Dermis blood vessel endothelial cell (primary cell): ENCODE results near the gene APOL4. TPM values are rescaled to one million over a fixed set of nuclear protein-coding genes. Genes with fewer than 3 reads are reported as not detected.
"Not testable (repeated sequence)": the region's sequence is repeated elsewhere in the genome, so short reads cannot be mapped to it uniquely, and the experiment has no call there.

Experiments
- DNase-seq: peaks from one replicate; pipeline ENCODE4 v3.0.0; 2010
- total RNA-seq: library from RNA; depleted of rRNA; stranded (reverse); fragments of >200 nt; gene quantifications from 2 replicates; pipeline ENCODE4 v1.2.3, GENCODE V29; 2014

Gene APOL4
- 2.4 and 3.1 TPM in 2 replicates for total RNA-seq

GRCh38 chr22:36201630-36202319, at the start of gene APOL4:
TSS of gene APOL4 (minus strand) at chr22:36201809. CDS start at chr22:36201734, 75 bp downstream.
- peak; percentile 40 for DNase-seq

DNA sequence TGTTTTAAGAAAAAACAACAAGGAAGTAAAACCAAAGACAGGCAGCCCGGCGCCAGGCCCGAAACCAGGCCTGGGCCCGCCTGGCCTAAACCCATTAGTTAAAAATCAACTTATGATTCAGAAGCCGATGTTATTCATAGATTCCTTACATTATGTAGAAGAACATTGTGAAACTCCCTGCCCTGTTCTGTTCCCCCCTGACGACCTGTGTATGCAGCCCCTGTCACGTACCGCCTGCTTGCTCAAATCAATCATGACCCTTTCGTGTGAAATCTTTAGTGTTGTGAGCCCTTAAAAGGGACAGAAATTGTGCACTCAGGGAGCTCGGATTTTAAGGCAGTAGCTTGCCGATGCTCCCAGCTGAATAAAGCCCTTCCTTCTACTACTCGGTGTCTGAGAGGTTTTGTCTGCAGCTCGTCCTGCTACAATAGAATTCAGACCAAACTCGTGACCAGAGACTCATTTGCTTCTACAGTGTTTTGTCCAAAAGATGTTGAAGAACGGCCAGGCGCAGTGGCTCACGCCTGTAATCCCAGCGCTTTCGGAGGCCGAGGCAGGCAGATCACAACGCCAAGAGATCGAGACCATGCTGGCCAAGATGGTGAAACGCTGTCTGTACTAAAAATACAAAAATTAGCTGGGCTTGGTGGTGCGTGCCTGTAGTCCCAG, 48.8 kb upstream of the APOL4 start:
- DNase-seq, result not testable (repeated sequence)

- no peak for DNase-seq
These were observed 47.6 kb upstream of the APOL4 start for GRCh38 chr22:36249160-36249559.

- no peak for DNase-seq
These were observed 46.3 kb upstream of the APOL4 start for GRCh38 chr22:36247955-36248354.

- DNase-seq, result no peak
These were observed 45.1 kb upstream of the APOL4 start for GRCh38 chr22:36246718-36247117.

DNA sequence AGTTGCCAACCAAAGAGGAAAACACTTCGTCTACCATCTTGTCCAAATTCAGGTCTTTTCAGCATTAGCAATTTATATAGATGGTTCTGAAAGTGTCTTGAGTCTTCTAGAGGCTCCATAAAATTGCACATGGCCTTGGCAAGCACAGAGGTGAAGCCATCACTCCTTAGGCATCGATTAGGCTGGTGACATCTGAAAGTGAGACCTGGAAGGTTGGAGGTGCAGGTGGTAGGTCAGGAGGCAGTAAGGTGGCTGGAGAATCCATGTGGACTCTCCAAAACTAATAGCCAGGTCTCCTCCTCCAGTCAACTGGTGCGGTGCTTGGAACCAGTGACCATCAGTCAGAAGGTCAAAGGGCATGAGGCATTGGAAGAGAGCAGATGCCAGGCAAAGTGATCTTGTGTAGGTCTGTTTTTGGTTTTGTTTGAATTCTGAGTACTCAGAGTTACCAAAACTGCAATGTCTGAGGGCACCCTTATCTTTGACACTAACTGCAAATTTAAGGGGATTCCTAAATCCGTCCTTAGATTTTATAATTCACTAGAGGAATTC, 44.3 kb upstream of the APOL4 start:
- DNase-seq, result no peak

DNA sequence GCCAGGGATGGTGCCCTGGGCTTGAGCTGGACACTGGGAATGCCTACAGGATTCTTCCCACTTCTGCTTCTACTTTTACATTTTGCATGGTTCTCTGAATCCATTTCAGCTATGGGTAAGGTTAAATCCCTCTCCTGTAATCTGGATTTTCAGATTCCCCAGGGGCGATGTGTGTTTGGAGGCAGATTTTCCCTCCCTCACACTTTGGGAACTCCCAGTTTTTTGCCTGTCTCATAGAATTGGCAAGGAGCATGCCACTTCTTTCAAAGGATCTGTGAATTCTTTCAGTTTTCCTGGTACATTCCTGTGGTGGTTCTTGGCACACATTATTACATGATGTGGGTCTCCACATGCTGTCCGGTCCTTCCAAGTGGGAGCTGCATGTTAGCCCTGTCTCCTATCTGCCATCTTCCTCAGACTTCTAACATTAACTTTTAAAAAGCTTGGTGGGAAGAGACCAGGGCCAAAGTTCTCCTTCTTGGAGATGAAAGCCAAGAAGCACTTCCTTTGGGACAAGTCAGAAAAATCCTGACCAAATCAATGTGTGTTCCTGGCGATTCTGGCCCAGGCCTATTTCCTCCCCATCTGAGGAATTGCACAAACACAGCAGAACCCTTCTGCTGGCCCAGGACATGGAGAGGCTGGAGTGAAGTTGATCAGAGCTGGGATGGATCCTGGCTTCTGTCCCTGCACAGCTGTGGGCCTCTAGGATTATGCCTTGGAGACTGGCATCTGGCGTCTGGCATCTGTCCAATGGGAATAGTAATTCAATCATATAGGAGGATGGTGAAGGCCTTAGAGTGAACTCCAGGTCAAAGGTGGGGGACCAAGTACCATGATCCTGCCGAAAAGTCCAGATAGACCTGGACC, 43.1 kb upstream of the APOL4 start:
- no peak for DNase-seq

DNA sequence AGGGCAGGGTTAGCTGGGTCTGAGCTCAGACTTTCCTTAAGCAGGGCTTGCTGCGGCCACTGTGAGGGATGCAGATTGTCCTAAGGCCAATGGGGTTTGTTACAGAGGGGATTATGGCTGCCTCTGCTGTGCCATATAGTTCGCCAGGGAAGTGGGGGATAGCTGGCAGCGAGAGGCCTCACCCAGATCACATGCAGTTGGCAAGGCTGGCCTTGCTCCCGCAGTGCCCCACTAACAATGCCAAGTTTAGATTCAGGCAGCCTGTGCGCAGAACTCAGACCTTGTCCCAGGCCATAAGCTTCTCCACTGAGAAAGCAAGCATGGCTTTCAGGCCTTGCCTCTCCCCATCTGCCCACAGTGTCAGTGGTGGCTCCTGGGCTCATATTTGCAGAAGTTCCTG, 42.4 kb upstream of the APOL4 start:
- DNase-seq, result no peak

GRCh38 chr22:36239401-36240171, 38.0 kb upstream of the APOL4 start, which contains the start of gene APOL2:
TSS of gene APOL2 (minus strand) at chr22:36239527. CDS start at chr22:36233162, 6,365 bp downstream.
- peak; percentile 95 for DNase-seq

DNA sequence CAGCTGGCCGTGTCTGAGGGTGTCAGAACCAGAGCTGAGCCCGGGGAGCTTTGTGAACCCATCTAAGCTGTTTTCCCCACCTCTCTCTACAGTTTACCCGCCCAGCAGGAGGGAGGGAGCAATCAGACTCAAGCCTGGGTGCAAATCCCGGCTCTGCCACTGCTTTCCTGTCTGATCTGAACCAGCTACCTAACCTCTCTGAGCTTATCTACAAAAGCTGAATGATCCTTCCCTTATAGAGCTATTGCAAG, 37.5 kb upstream of the APOL4 start:
- DNase-seq, result no peak

GRCh38 chr22:36238373-36239149, 37.0 kb upstream of the APOL4 start:
- peak; percentile 46 for DNase-seq

DNA sequence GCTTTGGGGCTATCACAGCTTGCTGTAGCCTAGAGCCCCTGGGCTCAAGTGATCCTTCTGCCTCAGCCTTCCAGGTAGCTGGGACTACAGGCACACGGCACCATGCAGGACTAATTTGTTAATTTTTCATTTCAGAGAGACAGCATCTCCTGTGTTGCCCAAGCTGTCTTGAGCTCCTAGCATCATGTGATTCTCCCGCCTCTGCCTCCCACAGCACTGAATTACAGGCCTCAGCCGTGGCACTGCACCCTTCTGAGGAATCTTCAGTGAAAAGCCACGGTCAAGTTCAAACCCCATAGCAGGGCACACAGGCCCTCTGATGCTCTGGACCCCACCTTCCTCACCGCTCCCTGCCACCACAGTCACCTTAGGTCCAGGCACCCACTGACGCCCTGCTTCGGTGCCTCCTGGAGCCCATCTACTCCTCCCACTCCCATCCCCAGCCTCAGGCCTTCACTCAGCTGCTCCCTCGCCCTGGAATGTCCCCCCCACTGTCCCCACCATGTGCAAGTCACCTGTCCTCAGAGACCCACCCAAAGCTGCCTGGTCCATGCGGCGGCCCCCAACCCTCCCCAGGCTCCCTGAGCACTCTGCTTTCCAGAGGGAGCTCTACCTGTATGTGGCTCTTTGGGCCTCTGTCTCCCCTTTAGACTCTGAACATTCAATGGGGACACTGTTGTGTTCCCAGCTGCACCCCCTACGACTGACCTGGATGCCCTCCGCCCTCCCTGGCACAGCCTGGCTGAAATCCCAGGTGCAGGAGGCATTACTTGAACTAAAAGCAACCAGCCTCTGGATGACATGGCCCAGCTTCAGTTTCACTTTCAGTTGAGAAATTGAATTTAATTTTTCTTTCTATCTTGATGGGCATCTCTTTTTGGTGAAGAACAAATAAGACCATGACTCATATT, 36.1 kb upstream of the APOL4 start:
- peak; percentile 41 for DNase-seq

GRCh38 chr22:36236388-36237319, 35.0 kb upstream of the APOL4 start:
- DNase-seq, result peak; percentile 7

- no peak for DNase-seq
These were observed 34.0 kb upstream of the APOL4 start for GRCh38 chr22:36235585-36235984.

DNA sequence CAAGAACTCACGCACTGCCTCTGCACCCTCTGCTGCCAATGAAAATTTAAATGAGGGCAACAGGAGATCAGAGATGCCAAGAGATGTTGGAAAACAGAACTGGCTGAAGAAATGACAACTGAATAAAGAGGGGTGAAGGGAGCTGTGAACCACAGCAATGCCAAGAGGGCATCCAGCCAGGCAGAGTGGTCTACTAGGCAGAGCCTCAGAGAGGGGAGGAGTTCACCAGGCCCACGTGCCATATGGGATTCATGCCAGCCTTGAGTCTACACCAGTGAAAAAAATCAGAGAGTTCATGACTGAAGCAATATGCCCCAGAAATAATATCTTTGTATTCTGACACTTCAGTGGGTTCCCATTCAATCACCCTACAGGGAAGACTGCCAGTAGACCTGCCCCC, 33.3 kb upstream of the APOL4 start:
- DNase-seq, result no peak

DNA sequence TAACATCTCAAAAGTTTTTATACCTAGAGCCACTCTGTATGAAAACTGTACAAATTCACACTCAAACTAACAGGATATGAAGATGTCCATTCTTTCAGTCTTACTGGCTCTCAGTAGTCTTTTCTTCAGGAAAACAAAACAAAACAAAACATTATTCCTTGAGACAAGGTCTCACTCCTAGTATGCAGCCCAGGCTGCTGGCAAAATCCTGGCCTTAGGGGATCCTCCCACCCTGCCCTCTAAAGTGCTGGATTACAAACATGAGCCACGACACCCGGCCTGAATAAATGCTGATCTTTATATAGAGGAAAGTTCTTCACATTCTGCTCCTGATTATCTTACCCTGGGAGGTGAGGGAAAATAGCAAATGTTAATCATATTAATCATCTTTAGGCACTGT, 32.6 kb upstream of the APOL4 start:
- DNase-seq, result no peak

- no peak for DNase-seq
These were observed 32.2 kb upstream of the APOL4 start for GRCh38 chr22:36233796-36234195.

DNA sequence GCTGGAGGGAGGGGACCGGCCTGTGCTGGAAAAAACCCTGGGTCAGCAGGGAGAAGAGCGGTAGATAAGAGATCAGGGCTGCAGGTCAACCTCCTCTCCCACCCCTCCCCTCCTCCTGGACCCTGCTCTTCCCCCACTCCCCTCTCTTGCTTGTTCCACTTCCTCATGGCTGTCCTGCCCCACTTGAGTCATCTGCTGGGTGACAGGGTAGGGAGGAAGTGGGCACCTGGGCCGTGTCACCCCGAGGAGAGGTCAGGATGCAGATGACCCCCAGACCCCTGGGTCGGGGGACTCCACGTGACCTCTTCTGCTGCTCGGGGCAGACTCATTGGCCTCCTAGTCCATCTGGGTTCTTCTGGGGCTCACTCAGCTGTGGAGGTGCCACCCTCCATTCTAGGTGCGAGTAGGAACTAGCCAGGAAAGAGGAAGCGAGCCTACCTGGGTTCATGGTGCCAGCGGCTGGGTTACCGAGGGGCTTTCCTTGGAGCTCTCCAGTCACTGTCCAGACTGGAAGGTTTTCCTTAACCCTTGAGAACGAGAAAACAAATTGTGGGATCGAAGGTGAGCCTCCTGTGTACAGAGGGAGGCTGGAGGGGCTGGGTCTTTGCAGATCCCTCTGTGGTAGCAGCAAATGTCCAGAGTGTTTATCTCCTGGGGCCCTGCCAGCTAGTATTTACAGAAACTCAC, 31.2 kb upstream of the APOL4 start:
- DNase-seq, result no peak

DNA sequence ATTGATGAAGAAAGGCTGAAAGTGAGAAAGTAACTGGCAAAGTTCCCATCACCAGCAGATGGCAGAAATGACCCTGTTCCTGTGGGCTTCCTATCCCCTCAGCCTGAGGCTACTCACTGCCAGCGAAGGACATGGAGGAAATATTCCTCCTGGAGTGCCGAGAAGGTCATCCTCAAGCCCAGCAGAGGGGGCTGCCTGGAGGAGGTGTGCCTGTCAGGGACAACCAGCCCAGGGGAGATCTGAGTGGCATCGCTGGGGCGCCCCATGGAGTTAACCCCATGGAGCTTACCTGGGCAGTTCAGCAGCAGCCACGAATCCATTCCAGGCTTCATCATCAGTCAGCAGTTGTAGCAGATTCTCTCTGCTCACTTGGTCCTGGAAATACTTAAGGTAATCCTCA, 29.4 kb upstream of the APOL4 start:
- peak; percentile 24 for DNase-seq
